ENCODE measurements around the gene KIF26A. TPM values are rescaled to one million over a fixed set of nuclear protein-coding genes. Genes with fewer than 3 reads are reported as not detected.

The KIF26A gene
- total RNA-seq, 1 donor from 2014 or later, result 15.0 TPM

DNA sequence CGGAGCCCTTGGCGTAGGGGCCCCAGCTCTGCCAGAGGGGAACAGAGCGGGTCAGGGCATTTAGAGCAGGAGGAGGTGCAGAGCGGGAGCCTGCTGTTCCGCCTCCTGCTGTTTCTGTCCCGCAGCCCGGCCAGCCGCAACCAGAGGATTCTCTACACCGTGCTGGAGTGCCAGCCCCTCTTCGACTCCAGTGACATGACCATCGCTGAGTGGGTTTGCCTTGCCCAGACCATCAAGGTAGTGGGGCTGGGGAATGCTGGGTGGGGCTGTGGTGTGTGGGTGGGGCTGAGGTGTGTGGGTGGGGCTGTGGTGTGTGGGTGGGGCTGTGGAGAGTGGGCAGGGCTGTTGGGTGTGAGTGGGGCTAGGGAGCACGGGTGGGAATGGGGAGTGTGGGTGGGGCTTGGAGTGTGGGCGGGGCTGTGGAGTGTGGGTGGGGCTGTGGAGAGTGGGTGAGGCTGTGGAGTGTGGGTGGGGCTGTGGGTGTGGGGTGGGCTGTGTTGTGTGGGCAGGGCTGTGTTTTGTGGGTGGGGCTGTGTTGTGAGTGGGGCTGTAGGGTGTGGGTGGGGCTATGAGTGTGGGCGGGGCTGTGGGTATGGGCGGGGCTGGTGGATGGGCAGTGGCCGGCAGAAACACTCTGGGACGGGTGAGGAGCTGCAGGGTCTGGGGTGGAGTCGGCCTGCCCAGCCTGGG lies 44.9 kb upstream of the KIF26A start:
- Mint-ChIP-seq H3K9me3 (no peaks in the 10 kb centered on the region), H3K4me1 (peaks cover 3% of the 10 kb centered on the region), H3K27ac (ENCODE audit: unreplicated experiment) (no peak overlapping the region), H3K27me3 (ENCODE audit: low read depth) (no peaks in the 10 kb centered on the region), H3K36me3 (ENCODE audit: low read depth) (no peaks in the 10 kb centered on the region), H3K4me3 (no peak overlapping the region)
- DNase-seq (ENCODE audit: low read depth, low spot score), result no peak
- TF ChIP-seq, protein P1, sequence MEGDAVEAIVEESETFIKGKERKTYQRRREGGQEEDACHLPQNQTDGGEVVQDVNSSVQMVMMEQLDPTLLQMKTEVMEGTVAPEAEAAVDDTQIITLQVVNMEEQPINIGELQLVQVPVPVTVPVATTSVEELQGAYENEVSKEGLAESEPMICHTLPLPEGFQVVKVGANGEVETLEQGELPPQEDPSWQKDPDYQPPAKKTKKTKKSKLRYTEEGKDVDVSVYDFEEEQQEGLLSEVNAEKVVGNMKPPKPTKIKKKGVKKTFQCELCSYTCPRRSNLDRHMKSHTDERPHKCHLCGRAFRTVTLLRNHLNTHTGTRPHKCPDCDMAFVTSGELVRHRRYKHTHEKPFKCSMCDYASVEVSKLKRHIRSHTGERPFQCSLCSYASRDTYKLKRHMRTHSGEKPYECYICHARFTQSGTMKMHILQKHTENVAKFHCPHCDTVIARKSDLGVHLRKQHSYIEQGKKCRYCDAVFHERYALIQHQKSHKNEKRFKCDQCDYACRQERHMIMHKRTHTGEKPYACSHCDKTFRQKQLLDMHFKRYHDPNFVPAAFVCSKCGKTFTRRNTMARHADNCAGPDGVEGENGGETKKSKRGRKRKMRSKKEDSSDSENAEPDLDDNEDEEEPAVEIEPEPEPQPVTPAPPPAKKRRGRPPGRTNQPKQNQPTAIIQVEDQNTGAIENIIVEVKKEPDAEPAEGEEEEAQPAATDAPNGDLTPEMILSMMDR (conservative IDR thresholded peaks at IDR 0.05), result no peak

DNA sequence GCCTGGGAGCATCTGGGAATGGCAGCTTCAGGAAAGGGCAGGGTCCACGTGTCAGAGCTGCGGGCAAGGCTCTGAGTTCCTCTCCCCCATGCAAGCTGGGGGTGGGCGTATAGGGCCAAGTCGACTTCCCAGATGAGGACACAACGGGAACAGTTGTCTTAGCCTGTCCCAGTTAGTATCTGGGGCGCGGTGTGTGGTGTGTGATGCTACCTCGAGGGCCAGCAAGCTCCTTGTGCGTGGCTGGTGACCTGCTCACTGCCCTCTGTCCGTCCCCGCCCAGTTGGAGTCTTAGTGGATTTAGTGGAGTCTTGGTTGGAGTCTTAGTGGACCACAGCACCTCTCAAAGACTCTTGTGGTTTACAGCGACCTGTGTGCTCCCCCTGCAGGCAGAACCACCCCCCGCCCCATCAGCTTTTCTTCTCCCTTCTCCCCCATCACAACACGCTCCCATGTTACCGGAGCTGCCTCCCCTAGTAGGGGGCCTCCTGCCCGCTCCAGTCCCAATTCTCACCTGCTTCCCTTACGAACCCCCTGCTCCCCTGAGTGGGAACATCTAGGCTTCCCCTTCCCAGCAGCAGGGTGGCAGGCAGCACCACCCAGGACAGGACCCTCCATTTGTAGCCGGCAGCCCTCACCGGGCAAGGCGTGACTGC lies 44.2 kb upstream of the KIF26A start:
- DNase-seq (ENCODE audit: low read depth, low spot score), result no peak
- H3K27me3 Mint-ChIP-seq (ENCODE audit: low read depth), result no peaks in the 10 kb centered on the region
- peak overlapping the region; percentile 78 for H3K27ac Mint-ChIP-seq (ENCODE audit: unreplicated experiment)
- no peaks in the 10 kb centered on the region for H3K36me3 Mint-ChIP-seq (ENCODE audit: low read depth)
- H3K9me3 Mint-ChIP-seq, result no peaks in the 10 kb centered on the region
- TF ChIP-seq, protein P1 (conservative IDR thresholded peaks at IDR 0.05), result no peak
- H3K4me1 Mint-ChIP-seq, result peaks cover 3% of the 10 kb centered on the region
- no peak overlapping the region for H3K4me3 Mint-ChIP-seq

DNA sequence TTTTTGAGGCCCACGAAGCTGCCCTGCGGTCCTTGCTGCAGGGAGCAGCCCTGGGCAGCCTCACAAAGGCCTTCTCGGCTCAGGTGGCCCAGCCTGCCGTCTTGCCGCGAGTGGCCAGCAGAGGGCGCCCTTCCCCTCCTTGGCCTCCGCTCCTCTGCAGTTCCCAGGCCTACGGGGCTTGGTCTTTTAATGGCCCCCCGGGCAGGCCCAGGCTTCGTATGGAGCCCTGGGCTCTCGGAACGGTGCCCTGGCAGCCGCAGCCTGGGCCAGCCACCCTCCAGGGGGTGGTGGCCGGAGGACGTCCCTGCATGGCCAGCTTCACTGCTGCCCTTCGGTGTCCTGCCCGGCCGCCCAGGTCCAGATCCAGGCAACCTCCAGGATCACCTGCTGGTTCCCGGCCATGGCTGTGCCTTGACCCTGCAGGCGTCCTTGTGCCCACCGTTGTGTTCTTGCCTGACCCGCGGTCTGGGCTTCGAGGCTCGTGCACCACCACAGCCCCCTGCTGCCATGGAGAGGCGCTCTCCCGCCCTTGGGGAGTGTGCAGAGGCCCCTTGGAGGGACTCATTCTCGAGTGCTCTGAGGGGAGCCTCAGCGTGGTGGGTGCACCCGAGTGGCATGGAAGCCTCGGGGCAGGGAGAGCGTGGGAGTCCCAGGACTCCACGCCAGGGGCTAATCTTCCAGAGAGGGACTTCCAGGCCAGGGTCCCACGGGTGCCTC lies 43.5 kb upstream of the KIF26A start:
- TF ChIP-seq, protein P1 (conservative IDR thresholded peaks at IDR 0.05), result peak; percentile 95
- Mint-ChIP-seq H3K27ac (ENCODE audit: unreplicated experiment) (peak overlapping the region; percentile 78), H3K9me3 (no peaks in the 10 kb centered on the region), H3K36me3 (ENCODE audit: low read depth) (no peaks in the 10 kb centered on the region), H3K4me1 (peaks cover 3% of the 10 kb centered on the region), H3K4me3 (no peak overlapping the region), H3K27me3 (ENCODE audit: low read depth) (no peaks in the 10 kb centered on the region)
- DNase-seq (ENCODE audit: low read depth, low spot score), result peak; percentile 93

DNA sequence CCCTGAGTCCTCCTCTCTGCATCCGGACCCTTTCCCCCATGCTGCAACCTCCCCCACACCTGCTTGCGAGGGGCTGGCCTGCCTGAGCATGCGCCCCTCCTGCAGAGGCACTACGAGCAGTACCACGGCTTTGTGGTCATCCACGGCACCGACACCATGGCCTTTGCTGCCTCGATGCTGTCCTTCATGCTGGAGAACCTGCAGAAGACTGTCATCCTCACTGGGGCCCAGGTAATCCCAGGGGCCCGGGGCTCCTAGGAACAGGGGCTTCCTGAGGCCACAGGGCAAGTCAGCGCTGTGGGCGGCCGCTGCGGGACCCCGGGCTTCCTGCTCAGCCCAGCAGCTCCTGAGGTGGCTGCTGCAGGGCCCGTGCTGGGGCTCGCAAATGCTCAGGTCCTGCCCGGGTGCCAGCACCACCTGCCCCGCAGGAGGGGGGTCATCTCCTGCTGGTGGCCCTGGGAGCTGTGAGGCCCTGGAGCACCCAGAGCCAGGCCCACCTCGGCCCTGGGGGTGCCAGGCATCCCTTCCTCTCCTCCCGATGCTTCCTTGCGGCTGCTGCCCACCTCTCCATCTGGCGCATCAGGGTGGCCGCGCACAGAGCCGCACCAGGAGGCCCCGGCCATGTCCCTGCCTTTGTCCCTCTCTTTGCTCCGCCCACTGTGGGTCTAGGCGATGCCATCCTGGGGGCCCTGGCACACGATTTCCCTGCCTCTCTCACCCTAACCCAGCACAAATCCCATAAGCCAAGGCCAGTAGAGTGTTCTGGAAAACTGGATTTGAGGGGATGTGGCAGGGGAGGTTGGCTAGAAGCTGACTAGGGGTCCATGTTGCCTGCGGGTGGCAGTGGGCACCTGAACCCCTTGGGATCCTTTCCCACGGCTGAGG lies 42.7 kb upstream of the KIF26A start:
- peaks cover 3% of the 10 kb centered on the region for H3K4me1 Mint-ChIP-seq
- TF ChIP-seq, protein P1 (conservative IDR thresholded peaks at IDR 0.05), result no peak
- peak overlapping the region; percentile 75 for H3K27ac Mint-ChIP-seq (ENCODE audit: unreplicated experiment)
- H3K36me3 Mint-ChIP-seq (ENCODE audit: low read depth), result no peaks in the 10 kb centered on the region
- no peak for DNase-seq (ENCODE audit: low read depth, low spot score)
- no peaks in the 10 kb centered on the region for H3K9me3 Mint-ChIP-seq
- no peaks in the 10 kb centered on the region for H3K27me3 Mint-ChIP-seq (ENCODE audit: low read depth)
- H3K4me3 Mint-ChIP-seq, result no peak overlapping the region

DNA sequence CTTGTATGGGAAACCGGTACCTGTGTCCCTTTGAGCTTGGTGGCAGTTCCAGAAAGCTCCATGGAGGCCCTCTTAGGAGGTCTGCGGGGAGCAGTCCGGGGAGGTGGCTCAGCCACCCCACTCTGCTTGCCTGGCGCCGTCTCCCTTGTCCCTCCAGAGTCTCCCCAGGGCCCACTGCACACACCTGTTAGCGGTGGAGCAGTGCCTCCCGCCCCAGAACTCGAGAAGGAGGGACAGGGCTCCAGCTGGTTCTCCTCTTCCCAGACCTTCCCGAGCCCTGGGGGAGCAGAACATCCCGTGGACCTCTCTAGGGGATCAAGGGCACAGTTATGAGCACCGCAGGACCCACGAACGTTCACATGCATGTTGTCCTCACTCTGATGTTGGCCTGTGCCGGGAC lies 42.1 kb upstream of the KIF26A start:
- no peak for DNase-seq (ENCODE audit: low read depth, low spot score)
- TF ChIP-seq, protein P1 (conservative IDR thresholded peaks at IDR 0.05), result no peak
- H3K27me3 Mint-ChIP-seq (ENCODE audit: low read depth), result no peaks in the 10 kb centered on the region
- peaks cover 3% of the 10 kb centered on the region for H3K4me1 Mint-ChIP-seq
- no peaks in the 10 kb centered on the region for H3K9me3 Mint-ChIP-seq
- H3K36me3 Mint-ChIP-seq (ENCODE audit: low read depth), result no peaks in the 10 kb centered on the region
- H3K27ac Mint-ChIP-seq (ENCODE audit: unreplicated experiment), result no peak overlapping the region
- H3K4me3 Mint-ChIP-seq, result no peak overlapping the region
